HG03280 (cell line): Measurements from ENCODE around the gene GRAPL.
"Not testable (repeated sequence)": the region's sequence is repeated elsewhere in the genome, so short reads cannot be mapped to it uniquely, and the experiment has no call there.

ENCODE experiments used
- ATAC-seq: cut with Tn5 transposase; IDR thresholded peaks from one replicate; pipeline ENCODE4 v1.9.1; 2021; ENCODE audit warnings: mild to moderate bottlenecking, moderate library complexity; ENCODE audit not compliant: unreplicated experiment

GRAPL gene

GRCh38 chr17:19136138-19136537, 8.7 kb downstream of the GRAPL start:
- not testable (repeated sequence) for ATAC-seq

DNA sequence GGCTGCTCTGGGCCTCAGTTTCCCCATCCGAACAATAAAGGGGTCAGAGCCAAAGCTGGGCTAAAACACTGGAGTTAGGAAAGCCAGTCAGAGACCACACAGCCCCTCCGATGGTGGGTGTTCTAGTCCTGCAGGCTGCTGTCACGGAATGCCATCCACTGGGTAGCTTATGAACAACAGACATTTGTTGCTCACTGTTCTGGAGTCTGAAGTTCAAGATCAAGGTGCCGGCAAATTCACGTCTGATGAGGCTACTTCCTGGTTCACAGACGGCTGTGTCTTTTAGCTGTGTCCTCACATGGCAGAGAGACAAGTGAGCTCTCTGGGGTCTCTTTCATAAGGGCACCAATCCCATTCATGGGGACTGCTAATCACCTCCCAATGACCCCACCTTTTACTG, 9.2 kb downstream of the GRAPL start:
- not testable (repeated sequence) for ATAC-seq

DNA sequence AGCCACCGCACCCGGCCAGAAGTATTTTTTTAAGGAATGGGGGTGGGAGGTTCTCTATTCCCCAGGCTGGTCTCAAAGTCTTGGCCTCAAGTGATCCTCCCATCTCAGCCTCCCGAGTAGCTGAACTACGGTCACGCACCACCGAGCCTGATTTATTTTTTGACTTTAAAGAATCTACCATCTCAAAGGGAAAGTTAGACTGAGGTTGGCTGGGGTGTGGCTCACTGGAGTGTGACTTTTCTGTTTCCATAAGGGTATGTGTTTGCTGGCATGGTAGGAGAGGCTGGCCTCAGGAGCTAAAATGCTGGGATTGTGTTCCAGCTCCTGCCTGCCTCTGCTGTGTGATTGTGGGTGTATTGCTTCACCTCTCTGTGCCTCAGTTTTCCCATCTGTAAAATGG, 10.6 kb downstream of the GRAPL start:
- ATAC-seq, result not testable (repeated sequence)

DNA sequence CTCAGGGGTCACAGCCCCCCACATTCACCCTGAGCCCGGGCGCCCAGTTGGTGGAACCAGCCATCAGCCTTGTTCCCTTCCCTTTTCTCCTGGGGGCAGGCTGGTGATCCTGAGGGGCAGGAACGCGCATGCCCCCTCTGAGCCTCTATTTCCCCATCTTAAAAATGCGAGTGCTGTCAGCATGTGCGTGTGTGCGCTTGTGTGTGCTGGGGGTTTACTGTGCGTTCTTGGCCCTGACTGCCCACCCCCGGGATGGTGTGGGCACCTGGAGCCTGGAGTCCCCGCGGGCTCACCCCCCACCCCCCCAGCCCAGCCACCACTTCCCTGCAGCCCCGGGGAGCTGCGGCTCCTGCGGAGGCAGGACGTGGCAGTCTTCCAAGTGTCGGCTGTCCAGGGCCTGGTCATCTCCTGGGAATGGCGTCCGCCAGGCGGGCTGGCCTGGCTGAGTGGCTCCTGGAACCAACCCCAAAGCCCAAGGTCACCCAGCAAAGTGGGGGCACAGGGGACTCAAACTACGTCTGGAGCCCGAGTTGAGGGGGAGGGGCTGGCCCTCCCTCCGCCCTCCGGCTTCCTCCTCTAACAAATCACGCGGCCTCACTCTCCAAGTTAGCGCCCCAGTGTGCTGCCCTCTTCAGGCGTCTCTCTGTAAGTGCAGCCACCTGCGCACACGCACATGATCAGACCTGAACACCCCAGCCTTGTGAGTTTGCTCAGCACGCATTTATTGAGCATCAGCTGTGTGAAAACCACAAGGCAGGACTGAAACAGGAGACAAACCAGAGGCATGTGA, 14.2 kb downstream of the GRAPL start:
- ATAC-seq, result peak; percentile 55

GRCh38 chr17:19142419-19142818, 15.0 kb downstream of the GRAPL start:
- ATAC-seq, result not testable (repeated sequence)

DNA sequence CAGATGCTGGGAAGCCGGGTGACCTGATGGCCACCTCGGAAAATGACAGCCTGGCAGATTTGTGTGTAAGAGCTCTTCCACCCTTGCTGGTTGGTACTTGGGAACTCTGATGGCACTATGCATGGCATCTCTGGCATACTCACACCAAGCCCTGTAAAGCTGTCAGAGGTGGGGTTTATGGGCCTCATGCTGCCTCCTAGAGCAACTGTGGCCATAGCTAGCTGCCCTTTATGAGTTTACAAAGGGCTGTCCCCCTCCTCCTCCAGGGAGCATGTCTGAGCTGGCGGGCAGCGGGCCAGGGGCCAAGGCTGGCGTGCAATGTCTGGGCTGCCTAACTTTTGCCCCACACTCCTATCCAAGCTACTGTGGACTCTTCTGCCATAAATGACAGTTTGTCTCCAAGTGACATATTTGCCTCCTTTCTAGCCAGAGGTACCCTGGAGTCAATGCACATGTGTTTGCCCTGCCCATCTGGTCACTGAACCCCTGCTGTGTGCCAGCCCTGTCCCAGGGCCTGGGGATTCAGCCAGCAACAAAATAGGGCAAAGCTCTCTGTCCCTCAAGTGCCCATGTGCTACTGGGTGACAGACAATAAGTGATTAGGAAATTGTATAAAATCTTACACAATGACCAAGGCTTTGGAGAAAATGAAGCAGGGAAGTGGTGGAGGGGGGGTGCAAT, 15.8 kb downstream of the GRAPL start:
- not testable (repeated sequence) for ATAC-seq

GRCh38 chr17:19144373-19144772, 17.0 kb downstream of the GRAPL start:
- not testable (repeated sequence) for ATAC-seq

DNA sequence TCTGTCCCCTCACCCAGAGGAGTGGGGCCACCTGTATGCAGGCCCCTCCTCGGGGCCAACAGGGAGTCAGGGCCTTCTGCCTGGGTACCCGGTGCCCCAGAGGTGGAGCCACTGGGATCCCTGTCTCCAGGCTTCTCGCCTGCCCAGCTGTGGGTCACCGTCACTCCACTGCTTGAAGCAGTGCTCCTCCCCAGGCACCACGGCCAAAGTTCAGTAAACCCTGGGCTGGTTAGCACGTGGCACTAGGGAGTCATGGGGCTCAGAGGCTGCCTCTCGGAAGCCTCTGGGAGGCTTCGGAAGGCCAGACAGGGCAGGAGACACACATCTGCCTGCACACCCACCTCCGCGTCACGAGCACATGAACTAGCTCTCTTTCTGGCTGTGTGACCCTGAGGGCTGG, 18.1 kb downstream of the GRAPL start:
- ATAC-seq, result not testable (repeated sequence)

- not testable (repeated sequence) for ATAC-seq
Observed at GRCh38 chr17:19150678-19151615, 23.6 kb downstream of the GRAPL start.

- ATAC-seq, result not testable (repeated sequence)
Observed at GRCh38 chr17:19157628-19158027, 30.2 kb downstream of the GRAPL start.

- ATAC-seq, result not testable (repeated sequence)
Observed at GRCh38 chr17:19158478-19158877, 31.1 kb downstream of the GRAPL start.

DNA sequence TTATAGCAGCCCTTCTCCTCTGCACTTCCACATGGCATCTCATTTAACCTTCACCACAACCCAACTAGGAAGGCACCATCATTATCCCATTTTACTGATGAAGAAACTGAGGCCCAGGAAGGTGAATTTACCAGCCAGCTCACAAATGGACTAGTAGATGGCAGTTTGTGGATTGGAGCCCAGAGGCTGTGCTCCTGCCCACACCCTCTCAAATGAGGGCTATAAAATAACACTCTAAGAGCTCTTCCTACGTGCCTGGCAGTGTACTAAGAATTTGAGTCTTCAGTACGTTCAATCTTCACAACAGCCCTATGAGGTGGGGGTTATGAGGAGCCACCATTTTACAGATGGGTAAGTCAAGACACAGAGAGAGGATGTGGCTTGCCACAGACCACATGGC, 31.5 kb downstream of the GRAPL start:
- not testable (repeated sequence) for ATAC-seq

DNA sequence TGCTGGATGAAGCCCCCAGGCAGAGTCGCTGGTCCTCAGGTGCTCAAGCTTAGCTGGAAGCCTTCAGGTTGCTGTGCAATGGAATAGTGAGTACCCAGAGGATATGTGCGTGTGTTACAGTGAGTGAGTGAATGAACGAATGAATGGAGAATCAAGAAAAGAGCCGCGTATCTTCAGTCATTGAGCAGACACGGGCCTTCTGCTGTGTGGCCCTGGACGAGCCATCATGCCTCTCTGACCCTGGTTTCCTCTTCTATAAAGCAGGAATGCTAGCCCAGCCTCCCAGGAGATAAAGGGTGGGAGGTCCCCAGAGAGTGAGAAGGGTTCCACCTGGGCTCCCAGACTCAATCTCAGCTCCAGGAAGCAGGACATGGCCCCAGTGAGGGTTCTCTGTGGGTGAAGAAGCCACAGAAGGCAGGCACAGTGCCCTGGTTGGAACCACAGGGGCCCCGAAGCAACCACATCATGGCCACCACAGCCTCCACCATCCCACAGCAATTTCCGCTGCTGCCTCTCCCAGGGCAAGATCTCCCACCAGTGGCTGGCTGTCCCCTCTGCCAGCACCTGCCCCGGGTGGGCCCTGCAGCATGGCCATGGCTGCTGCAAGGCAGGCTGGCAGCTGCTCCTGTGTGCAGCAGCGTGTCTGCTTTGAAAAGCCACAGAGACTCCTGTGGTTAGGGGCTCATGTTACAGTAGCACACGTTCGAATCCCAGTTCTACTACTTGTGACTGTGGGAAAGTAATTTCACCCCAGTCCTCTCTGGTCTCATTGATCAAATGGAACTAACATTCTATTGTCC, 34.1 kb downstream of the GRAPL start:
- ATAC-seq, result not testable (repeated sequence)

GRCh38 chr17:19162384-19163216, 35.2 kb downstream of the GRAPL start:
- ATAC-seq, result not testable (repeated sequence)

DNA sequence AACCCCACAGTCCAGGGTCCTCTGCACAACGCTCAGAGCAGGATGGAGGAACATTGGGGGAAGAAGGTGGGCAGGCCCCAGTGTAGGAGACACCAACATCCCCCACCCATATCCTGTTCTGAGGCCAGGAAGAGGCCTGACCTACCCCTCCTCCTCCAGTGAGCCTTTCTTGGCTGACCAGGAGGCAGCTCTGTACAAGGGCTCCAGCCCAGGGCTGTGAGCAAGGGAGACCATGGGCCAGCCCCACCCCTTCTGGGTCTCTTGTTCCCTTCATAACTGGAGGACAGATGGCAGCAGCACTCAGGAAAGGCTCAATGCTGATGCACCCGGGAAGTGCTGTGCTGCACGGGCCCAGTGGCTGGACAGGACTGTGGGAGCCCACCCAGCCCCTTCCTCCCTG, 47.0 kb downstream of the GRAPL start:
- ATAC-seq, result not testable (repeated sequence)

DNA sequence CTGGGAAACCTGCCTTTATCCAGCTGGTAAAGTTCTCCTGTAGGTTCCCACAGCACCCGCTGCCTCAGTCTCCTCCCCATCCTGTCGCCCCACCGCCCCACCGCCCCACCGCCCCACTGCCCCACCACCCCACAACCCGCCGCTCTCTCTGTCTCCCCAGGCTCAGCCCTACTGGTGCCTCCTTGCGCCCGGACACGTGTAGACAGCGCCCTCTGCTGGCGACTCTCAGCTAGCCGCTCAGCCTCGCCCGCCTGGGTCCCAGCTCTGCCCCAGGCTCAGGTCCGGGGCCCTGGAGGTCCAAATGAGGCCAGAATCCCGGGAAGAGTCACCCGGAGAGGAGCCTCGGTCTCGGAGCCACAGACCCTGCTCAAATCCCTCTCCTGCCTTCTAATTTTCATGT, 48.0 kb downstream of the GRAPL start:
- ATAC-seq, result peak; percentile 65

DNA sequence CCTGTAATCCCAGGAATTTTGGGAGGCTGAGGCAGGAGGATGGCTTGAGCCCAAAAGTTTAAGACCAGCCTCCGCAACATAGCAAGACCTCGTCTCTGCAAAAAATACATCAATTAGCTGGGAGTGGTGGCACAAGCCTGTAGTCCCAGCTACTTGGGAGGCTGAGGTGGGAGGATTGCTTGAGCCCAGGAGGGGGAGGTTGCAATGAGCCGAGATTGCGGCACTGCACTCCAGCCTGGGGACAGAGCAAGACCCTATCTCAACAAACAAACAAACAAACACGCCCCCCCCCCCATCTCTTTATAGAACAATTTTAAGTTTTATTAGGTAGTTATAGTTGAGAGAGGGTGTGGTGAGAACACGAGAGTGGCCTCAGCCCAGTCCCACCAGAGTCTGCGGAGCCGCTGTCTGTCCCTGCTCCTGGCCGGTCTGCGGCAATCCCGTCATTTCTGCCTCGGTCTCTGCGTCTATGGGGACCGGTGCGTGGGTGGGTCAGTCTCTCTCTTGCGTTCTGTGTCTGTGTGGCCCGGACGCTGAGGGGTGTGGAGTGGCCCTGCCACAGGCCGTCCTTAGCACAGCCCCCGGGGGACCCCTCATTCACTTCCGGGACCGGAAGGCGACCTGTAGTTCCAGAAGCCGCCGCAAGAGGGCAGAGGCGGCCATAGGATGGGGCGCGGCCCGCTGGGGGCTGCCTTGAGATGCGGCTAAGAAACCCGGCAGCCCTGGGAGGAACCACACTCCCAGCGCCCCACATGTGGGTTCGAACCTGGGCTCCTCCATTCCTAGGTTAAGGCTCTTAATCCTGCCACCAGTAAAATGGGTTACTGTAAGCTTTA, 53.9 kb downstream of the GRAPL start:
- peak; percentile 95 for ATAC-seq
